CD4-positive, alpha-beta T cell (primary cell): ENCODE results near the gene SCUBE2. TPM values are rescaled to one million over a fixed set of nuclear protein-coding genes. Genes with fewer than 3 reads are reported as not detected.

ENCODE experiments used
- ATAC-seq: fragments of 200-7000 bp; cut with Tn5 transposase; one replicate; pipeline ENCODE4 v1.10.0; 2022; ENCODE audit warnings: mild to moderate bottlenecking; ENCODE audit not compliant: poor library complexity
- CTCF ChIA-PET: fragments of 350-600 bp; sonication (Branson Sonifier 250); formaldehyde crosslinking; loops from one replicate; lab custom pipeline; 2021; ENCODE audit warnings: antibody characterized with exemption, inconsistent platforms; lab: Charles Lee
- POLR2A ChIA-PET: fragments of 350-600 bp; sonication (Branson Sonifier 250); formaldehyde crosslinking; loops from one replicate; lab custom pipeline; 2021; ENCODE audit warnings: antibody characterized with exemption, inconsistent platforms; lab: Charles Lee
- DNase-seq, 14 experiments: peaks; one replicate each; pipeline ENCODE4 v3.0.0-alpha.2; 2013 to 2020; ENCODE audit warnings: mixed read lengths in 2 of 14
- H3K27ac ChIP-seq, 2 donors: one replicate each; pipeline versions ENCODE4 v1.5.1 to v1.7.0; 2013; ENCODE audit warnings: low read length in 2 of 2, low read depth in 1 of 2, mild to moderate bottlenecking in 1 of 2
- H3K27me3 ChIP-seq, 2 experiments: 1 replicate in 1 of 2; 2 replicates in 1 of 2; pipeline versions ENCODE4 v1.6.1 to v1.7.0; 2013; ENCODE audit warnings: low read length in 2 of 2, control low read depth in 1 of 2, mild to moderate bottlenecking in 1 of 2, moderate library complexity in 1 of 2; ENCODE audit not compliant: insufficient read depth in 2 of 2, control insufficient read depth in 1 of 2
- H3K36me3 ChIP-seq: one replicate; pipeline ENCODE4 v1.6.1; 2013; ENCODE audit warnings: low read length, control low read depth; ENCODE audit not compliant: insufficient read depth
- H3K4me1 ChIP-seq: one replicate; pipeline ENCODE4 v1.6.1; 2013; ENCODE audit warnings: low read length, control low read depth; ENCODE audit not compliant: insufficient read depth
- H3K4me3 ChIP-seq: one replicate; pipeline ENCODE4 v1.5.1; 2013; ENCODE audit warnings: mild to moderate bottlenecking, low read length, moderate library complexity
- H3K9me3 ChIP-seq, 2 experiments: 1 replicate in 1 of 2; 2 replicates in 1 of 2; pipeline versions ENCODE4 v1.6.1 to v1.7.0; 2013; ENCODE audit warnings: low read length in 2 of 2, mild to moderate bottlenecking in 2 of 2, control low read depth in 1 of 2, moderate library complexity in 1 of 2; ENCODE audit not compliant: control insufficient read depth in 1 of 2, insufficient read depth in 1 of 2
- H3K27ac Mint-ChIP-seq: one replicate; pipeline ENCODE4 v1.8.0; 2020; ENCODE audit warnings: mixed read lengths
- H3K27me3 Mint-ChIP-seq: one replicate; pipeline ENCODE4 v1.8.0; 2021; ENCODE audit warnings: mixed read lengths
- H3K36me3 Mint-ChIP-seq: one replicate; pipeline ENCODE4 v1.8.0; 2021; ENCODE audit warnings: low read depth, mixed read lengths
- H3K4me1 Mint-ChIP-seq: one replicate; pipeline ENCODE4 v1.8.0; 2021; ENCODE audit warnings: low read depth, mixed read lengths
- H3K4me3 Mint-ChIP-seq: one replicate; pipeline ENCODE4 v1.8.0; 2020; ENCODE audit warnings: mild to moderate bottlenecking, mixed read lengths
- H3K9me3 Mint-ChIP-seq: one replicate; pipeline ENCODE4 v1.8.0; 2020; ENCODE audit warnings: mixed read lengths
- CTCF ChIP-seq: fragments of 200-600 bp; IDR thresholded peaks from one replicate; pipeline ENCODE4 v1.8.0; 2022; ENCODE audit warnings: antibody characterized with exemption, mild to moderate bottlenecking
- intact Hi-C, 2 experiments: fragments of 100-400 bp; cut with DNase I in 1 of 2; cut with micrococcal nuclease in 1 of 2; formaldehyde crosslinking; loops; one replicate each; pipeline versions ENCODE4 v1.15.1 to v1.9.0; 2023 to 2025; cut with DNase I, micrococcal nuclease
- total RNA-seq, 174 experiments: library from RNA in 2 of 174; stranded (reverse) in 2 of 174; gene quantifications; one replicate each; pipeline ENCODE4 v1.2.3 and lab custom pipeline; 2021 to 2026

Gene SCUBE2
- total RNA-seq, 2 experiments from 2014 or later: 0.17 TPM; not detected in 1

GRCh38 chr11:9076661-9077060 lies 14.7 kb downstream of the SCUBE2 start:
- no peak for TF ChIP-seq CTCF
- DNase-seq (no peak), ATAC-seq (no peak)
- H3K27me3 ChIP-seq: no peaks in the 10 kb centered on the region
- intact Hi-C loops: no loop called here
- no peaks in the 10 kb centered on the region for H3K4me1 ChIP-seq
- no peaks in the 10 kb centered on the region for H3K4me1 Mint-ChIP-seq
- no peak overlapping the region for H3K4me3 Mint-ChIP-seq
- ChIA-PET CTCF (no interaction called here), POLR2A (no interaction called here)
- H3K9me3 ChIP-seq: no peaks in the 10 kb centered on the region
- no peaks in the 10 kb centered on the region for H3K9me3 Mint-ChIP-seq
- H3K27me3 Mint-ChIP-seq: peaks cover 18% of the 10 kb centered on the region
- H3K36me3 ChIP-seq: no peaks in the 10 kb centered on the region
- no peak overlapping the region for H3K27ac Mint-ChIP-seq
- H3K4me3 ChIP-seq: no peak overlapping the region
- no peak overlapping the region for H3K27ac ChIP-seq
- H3K36me3 Mint-ChIP-seq: no peaks in the 10 kb centered on the region

- no peaks in the 10 kb centered on the region for H3K9me3 Mint-ChIP-seq
- TF ChIP-seq CTCF: no peak
- Histone ChIP-seq H3K27me3 (no peaks in the 10 kb centered on the region), H3K4me3 (no peak overlapping the region), H3K9me3 (no peaks in the 10 kb centered on the region), H3K27ac (no peak overlapping the region), H3K36me3 (no peaks in the 10 kb centered on the region), H3K4me1 (no peaks in the 10 kb centered on the region)
- ATAC-seq (no peak), DNase-seq (no peak)
- intact Hi-C loops: no loop called here
- ChIA-PET POLR2A (no interaction called here), CTCF (no interaction called here)
- H3K27ac Mint-ChIP-seq: no peak overlapping the region
- H3K27me3 Mint-ChIP-seq: peaks cover 18% of the 10 kb centered on the region
- H3K36me3 Mint-ChIP-seq: no peaks in the 10 kb centered on the region
- no peak overlapping the region for H3K4me3 Mint-ChIP-seq
- H3K4me1 Mint-ChIP-seq: no peaks in the 10 kb centered on the region
Measured at GRCh38 chr11:9076046-9076445, 15.4 kb downstream of the SCUBE2 start.

- Mint-ChIP-seq H3K36me3 (no peaks in the 10 kb centered on the region), H3K27me3 (peaks cover 18% of the 10 kb centered on the region), H3K4me3 (no peak overlapping the region), H3K27ac (no peak overlapping the region), H3K9me3 (no peaks in the 10 kb centered on the region), H3K4me1 (no peaks in the 10 kb centered on the region)
- H3K9me3 ChIP-seq: no peaks in the 10 kb centered on the region
- no peak for TF ChIP-seq CTCF
- no peaks in the 10 kb centered on the region for H3K36me3 ChIP-seq
- H3K4me1 ChIP-seq: no peaks in the 10 kb centered on the region
- no peak overlapping the region for H3K4me3 ChIP-seq
- H3K27ac ChIP-seq: no peak overlapping the region
- DNase-seq (no peak), ATAC-seq (no peak)
- POLR2A ChIA-PET: no interaction called here
- CTCF ChIA-PET: no interaction called here
- H3K27me3 ChIP-seq: no peaks in the 10 kb centered on the region
- intact Hi-C loops: no loop called here
Measured at GRCh38 chr11:9075556-9075955, 15.8 kb downstream of the SCUBE2 start.
